HepG2 (cell line): ENCODE data around the gene GTF2E1. TPM values are rescaled to one million over a fixed set of nuclear protein-coding genes. Genes with fewer than 3 reads are reported as not detected.
A peak's percentile ranks its signal among the peaks of the same experiment; 100 is the strongest.

Experiments
- ASH2L ChIP-seq: fragments of 300-600, 200-600 bp; sonication (generic); IDR thresholded peaks from 2 replicates; pipeline ENCODE4 v1.7.0; 2017; ENCODE audit warnings: low read depth, mild to moderate bottlenecking, moderate library complexity, mixed read lengths, low read length; ENCODE audit not compliant: insufficient read length
- GABPB1 ChIP-seq: IDR thresholded peaks from 2 replicates; pipeline ENCODE4 v1.6.1; 2016; ENCODE audit warnings: mild to moderate bottlenecking, missing genetic modification reagents, moderate library complexity, missing compliant biosample characterization
- SUZ12 ChIP-seq: fragments of 150-350 bp; IDR thresholded peaks from 2 replicates; pipeline ENCODE4 v1.6.1; 2014; ENCODE audit warnings: low read depth, low read length
- ZNF609 ChIP-seq: sonication (generic); formaldehyde crosslinking; IDR thresholded peaks from 2 replicates; pipeline ENCODE4 v1.4.0; 2020; ENCODE audit warnings: mild to moderate bottlenecking, missing genetic modification reagents, borderline replicate concordance
- ZNF770 ChIP-seq: sonication (generic); formaldehyde crosslinking; IDR thresholded peaks from 2 replicates; pipeline ENCODE4 v1.5.0; 2020; ENCODE audit warnings: mild to moderate bottlenecking, missing genetic modification reagents
- ZSCAN20 ChIP-seq: sonication (generic); formaldehyde crosslinking; IDR thresholded peaks from 2 replicates; pipeline ENCODE4 v1.4.0; 2020; ENCODE audit warnings: missing genetic modification reagents, mild to moderate bottlenecking, borderline replicate concordance
- polyA plus RNA-seq, 8 experiments: library from polyadenylated mRNA; depleted of rRNA in 3 of 8; stranded (reverse) in 7 of 8; unstranded in 1 of 8; fragments of >200 nt; fragmentation: Illumina TruSeq in 4 of 8; extraction: Trizol in 4 of 8; gene quantifications; 2 replicates each; pipeline versions ENCODE4 v1.2.1 to v1.2.3, GENCODE V29; 2011 to 2016; ENCODE audit warnings: low read depth in 4 of 8, missing spikeins in 1 of 8, mixed read lengths in 1 of 8; ENCODE audit not compliant: insufficient read depth in 1 of 8
- total RNA-seq, 5 experiments: library from RNA; depleted of rRNA; stranded (reverse); fragments of >200 nt; fragmentation: Illumina TruSeq; extraction: Trizol; gene quantifications; 2 replicates each; pipeline ENCODE4 v1.2.3, GENCODE V29; 2016; ENCODE audit warnings: low read depth in 1 of 5
- TF ChIP-seq, protein P1 (sequence below): sonication (generic); formaldehyde crosslinking; IDR thresholded peaks from 2 replicates; pipeline ENCODE4 v1.5.1; 2020; ENCODE audit warnings: mild to moderate bottlenecking, missing genetic modification reagents

Gene GTF2E1
- total and polyA plus RNA-seq, 2 of the 13 experiments (the other 11 are each of a cell fraction or from before 2014, with no cell fraction given): 7.7 to 21.5 TPM

DNA sequence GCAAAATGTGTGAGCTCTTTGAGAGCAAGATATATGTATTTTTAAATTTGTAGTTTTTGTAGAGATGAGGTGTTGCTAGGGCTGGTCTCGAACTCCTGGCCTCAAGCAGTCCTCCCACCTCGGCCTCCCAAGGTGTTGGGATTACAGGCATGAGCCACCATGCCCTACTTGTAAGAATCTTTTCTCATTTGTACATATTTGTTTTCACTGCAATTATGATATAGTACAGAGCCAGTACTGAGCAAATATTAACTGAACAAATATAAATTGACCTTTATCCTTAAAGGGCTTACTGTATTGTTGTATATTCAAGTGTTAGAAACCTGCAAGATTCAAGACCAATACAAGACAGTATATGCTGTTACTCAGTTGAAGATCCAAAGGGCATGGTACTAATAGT lies 53.4 kb downstream of the GTF2E1 start (continued):
- TF ChIP-seq ZNF770 (CRISPR knock-in tag) (peak; percentile 96), ZSCAN20 (CRISPR knock-in tag) (no peak), ASH2L (no peak), SUZ12 (no peak), GABPB1 (CRISPR knock-in tag) (no peak), ZNF609 (CRISPR knock-in tag) (peak; percentile 80)
- TF ChIP-seq, protein P1, sequence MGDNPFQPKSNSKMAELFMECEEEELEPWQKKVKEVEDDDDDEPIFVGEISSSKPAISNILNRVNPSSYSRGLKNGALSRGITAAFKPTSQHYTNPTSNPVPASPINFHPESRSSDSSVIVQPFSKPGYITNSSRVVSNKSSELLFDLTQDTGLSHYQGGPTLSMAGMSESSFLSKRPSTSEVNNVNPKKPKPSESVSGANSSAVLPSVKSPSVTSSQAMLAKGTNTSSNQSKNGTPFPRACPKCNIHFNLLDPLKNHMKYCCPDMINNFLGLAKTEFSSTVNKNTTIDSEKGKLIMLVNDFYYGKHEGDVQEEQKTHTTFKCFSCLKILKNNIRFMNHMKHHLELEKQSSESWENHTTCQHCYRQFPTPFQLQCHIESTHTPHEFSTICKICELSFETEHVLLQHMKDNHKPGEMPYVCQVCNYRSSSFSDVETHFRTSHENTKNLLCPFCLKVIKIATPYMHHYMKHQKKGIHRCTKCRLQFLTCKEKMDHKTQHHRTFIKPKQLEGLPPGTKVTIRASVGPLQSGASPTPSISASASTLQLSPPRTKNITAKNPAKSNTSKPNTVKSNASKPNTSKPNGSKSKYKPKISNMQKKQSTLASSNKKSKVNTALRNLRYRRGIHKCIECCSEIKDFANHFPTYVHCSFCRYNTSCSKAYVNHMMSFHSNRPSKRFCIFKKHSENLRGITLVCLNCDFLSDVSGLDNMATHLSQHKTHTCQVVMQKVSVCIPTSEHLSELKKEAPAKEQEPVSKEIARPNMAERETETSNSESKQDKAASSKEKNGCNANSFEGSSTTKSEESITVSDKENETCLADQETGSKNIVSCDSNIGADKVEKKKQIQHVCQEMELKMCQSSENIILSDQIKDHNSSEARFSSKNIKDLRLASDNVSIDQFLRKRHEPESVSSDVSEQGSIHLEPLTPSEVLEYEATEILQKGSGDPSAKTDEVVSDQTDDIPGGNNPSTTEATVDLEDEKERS (CRISPR knock-in tag): no peak
